ELR (cell line): ENCODE data around the gene COL20A1.
"Not testable (repeated sequence)": the region's sequence is repeated elsewhere in the genome, so short reads cannot be mapped to it uniquely, and the experiment has no call there.

Source experiments
- DNase-seq: peaks from one replicate; pipeline ENCODE4 v3.0.0-alpha.2; 2015; ENCODE audit warnings: low read depth

Gene COL20A1

GRCh38 chr20:63334356-63334755 is 41.4 kb downstream of the COL20A1 start:
- no peak for DNase-seq

- not testable (repeated sequence) for DNase-seq
Observed at GRCh38 chr20:63335060-63335459, 42.1 kb downstream of the COL20A1 start.

- no peak for DNase-seq
Observed at GRCh38 chr20:63335711-63336110, 42.7 kb downstream of the COL20A1 start.

- DNase-seq: no peak
Observed at GRCh38 chr20:63336232-63336752, 43.3 kb downstream of the COL20A1 start.

- no peak for DNase-seq
Observed at GRCh38 chr20:63337786-63338420, 44.9 kb downstream of the COL20A1 start.

- not testable (repeated sequence) for DNase-seq
Observed at GRCh38 chr20:63339154-63340094, 46.4 kb downstream of the COL20A1 start.

GRCh38 chr20:63340158-63340688 is 47.2 kb downstream of the COL20A1 start:
- DNase-seq: not testable (repeated sequence)

GRCh38 chr20:63342561-63343459 is 49.8 kb downstream of the COL20A1 start:
- no peak for DNase-seq

GRCh38 chr20:63343460-63344445 is 50.8 kb downstream of the COL20A1 start:
- no peak for DNase-seq

- no peak for DNase-seq
Observed at GRCh38 chr20:63344616-63345327, 51.8 kb downstream of the COL20A1 start.

GRCh38 chr20:63345328-63346100 is 52.5 kb downstream of the COL20A1 start:
- DNase-seq: no peak

- no peak for DNase-seq
Observed at GRCh38 chr20:63346131-63347080, 53.4 kb downstream of the COL20A1 start.

GRCh38 chr20:63347081-63347741 is 54.2 kb downstream of the COL20A1 start:
- DNase-seq: no peak

GRCh38 chr20:63347950-63348827 is 55.2 kb downstream of the COL20A1 start:
- DNase-seq: no peak

- DNase-seq: no peak
Observed at GRCh38 chr20:63348828-63349515, 56.0 kb downstream of the COL20A1 start.

GRCh38 chr20:63349516-63349895 is 56.5 kb downstream of the COL20A1 start:
- no peak for DNase-seq
